Loucy (cell line): Measurements from ENCODE around the gene TTYH3.

Experiments used
- H2AFZ ChIP-seq: fragments of 200-600 bp; sonication (generic); 2 replicates; pipeline ENCODE4 v1.6.0; 2016; ENCODE audit warnings: antibody characterized with exemption, mild to moderate bottlenecking, low read length, moderate library complexity
- H3F3A ChIP-seq: fragments of 200-600 bp; 2 replicates; pipeline ENCODE4 v1.6.0; 2016; ENCODE audit warnings: antibody characterized with exemption, low read depth, mild to moderate bottlenecking
- H3K27me3 ChIP-seq: fragments of 200-600 bp; sonication (generic); 2 replicates; pipeline ENCODE4 v1.6.1; 2014; ENCODE audit warnings: low read length, mild to moderate bottlenecking; ENCODE audit not compliant: insufficient read depth, poor library complexity, severe bottlenecking
- H3K36me3 ChIP-seq: fragments of 200-600 bp; sonication (generic); 2 replicates; pipeline ENCODE4 v1.6.1; 2016; ENCODE audit warnings: low read length; ENCODE audit not compliant: insufficient read depth
- H3K4me1 ChIP-seq: fragments of 200-600 bp; sonication (generic); 2 replicates; pipeline ENCODE4 v1.5.1; 2014; ENCODE audit warnings: low read length, mild to moderate bottlenecking; ENCODE audit not compliant: insufficient read depth, poor library complexity, severe bottlenecking
- H3K4me2 ChIP-seq: fragments of 200-600 bp; sonication (generic); 2 replicates; pipeline ENCODE4 v1.6.0; 2014; ENCODE audit warnings: antibody characterized with exemption, low read length, low read depth, mild to moderate bottlenecking; ENCODE audit not compliant: poor library complexity, severe bottlenecking
- H3K4me3 ChIP-seq: fragments of 200-600 bp; sonication (generic); 2 replicates; pipeline ENCODE4 v1.5.1; 2014; ENCODE audit warnings: low read length, mild to moderate bottlenecking, mixed read lengths; ENCODE audit not compliant: poor library complexity, severe bottlenecking
- H3K79me2 ChIP-seq: fragments of 200-600 bp; sonication (generic); 2 replicates; pipeline ENCODE4 v1.6.1; 2014; ENCODE audit warnings: low read length; ENCODE audit not compliant: insufficient read depth
- H3K9ac ChIP-seq: fragments of 200-600 bp; sonication (generic); 2 replicates; pipeline ENCODE4 v1.6.0; 2014; ENCODE audit warnings: mild to moderate bottlenecking, low read depth, low read length, moderate library complexity; ENCODE audit not compliant: poor library complexity, severe bottlenecking
- H3K9me2 ChIP-seq: fragments of 200-600 bp; sonication (generic); replicated peaks from 2 replicates; pipeline ENCODE4 v1.6.1; 2016; ENCODE audit warnings: low read depth, low read length, mixed read lengths
- H3K9me3 ChIP-seq: fragments of 200-600 bp; sonication (generic); 2 replicates; pipeline ENCODE4 v1.6.1; 2014; ENCODE audit warnings: mild to moderate bottlenecking, antibody characterized with exemption, low read length, low read depth; ENCODE audit not compliant: insufficient read depth
- H4K20me1 ChIP-seq: fragments of 200-600 bp; sonication (generic); 2 replicates; pipeline ENCODE4 v1.6.0; 2014; ENCODE audit warnings: antibody characterized with exemption, low read length, mild to moderate bottlenecking; ENCODE audit not compliant: insufficient read depth, poor library complexity, severe bottlenecking
- CTCF ChIP-seq: fragments of 200-600 bp; sonication (generic); conservative IDR thresholded peaks from 2 replicates; pipeline ENCODE4 v1.5.1; 2014; ENCODE audit warnings: mild to moderate bottlenecking, antibody characterized with exemption, low read length
- EZH2phosphoT487 ChIP-seq: fragments of 200-600 bp; IDR thresholded peaks from 2 replicates; pipeline ENCODE4 v1.6.1; 2018; ENCODE audit warnings: antibody characterized with exemption, mild to moderate bottlenecking, moderate library complexity, borderline replicate concordance

The TTYH3 gene

GRCh38 chr7:2629746-2630681, 1.8 kb upstream of the TTYH3 start:
- H3K27me3 ChIP-seq = no peaks in the 10 kb centered on the region
- H3K36me3 ChIP-seq = no peaks in the 10 kb centered on the region
- H3F3A ChIP-seq = no peaks in the 10 kb centered on the region
- no peak overlapping the region for H3K4me3 ChIP-seq
- TF ChIP-seq CTCF = no peak
- TF ChIP-seq EZH2phosphoT487 = no peak
- H3K4me2 ChIP-seq = no peak overlapping the region
- H3K9me3 ChIP-seq = no peaks in the 10 kb centered on the region
- H3K9me2 ChIP-seq = no peaks in the 10 kb centered on the region
- H3K79me2 ChIP-seq = peaks cover 31% of the 10 kb centered on the region
- H4K20me1 ChIP-seq = peaks cover 28% of the 10 kb centered on the region
- no peak overlapping the region for H2AFZ ChIP-seq
- no peak overlapping the region for H3K9ac ChIP-seq
- H3K4me1 ChIP-seq = peaks cover 16% of the 10 kb centered on the region

GRCh38 chr7:2632733-2633537, 1.1 kb downstream of the TTYH3 start:
- Histone ChIP-seq H3K4me3 (peak overlapping the region; percentile 90), H3K36me3 (no peaks in the 10 kb centered on the region), H3K9ac (peak overlapping the region; percentile 98), H3K4me2 (peak overlapping the region; percentile 86), H4K20me1 (peaks cover 58% of the 10 kb centered on the region), H3K79me2 (peaks cover 60% of the 10 kb centered on the region), H2AFZ (no peak overlapping the region), H3K27me3 (no peaks in the 10 kb centered on the region), H3K4me1 (peaks cover 30% of the 10 kb centered on the region), H3K9me2 (no peaks in the 10 kb centered on the region), H3K9me3 (no peaks in the 10 kb centered on the region), H3F3A (no peaks in the 10 kb centered on the region)
- TF ChIP-seq EZH2phosphoT487 = no peak

- H3K4me2 ChIP-seq = peak overlapping the region; percentile 86
- no peaks in the 10 kb centered on the region for H3K36me3 ChIP-seq
- no peak overlapping the region for H2AFZ ChIP-seq
- peaks cover 65% of the 10 kb centered on the region for H4K20me1 ChIP-seq
- peaks cover 68% of the 10 kb centered on the region for H3K79me2 ChIP-seq
- peak overlapping the region; percentile 90 for H3K4me3 ChIP-seq
- no peaks in the 10 kb centered on the region for H3K9me3 ChIP-seq
- no peaks in the 10 kb centered on the region for H3K9me2 ChIP-seq
- no peaks in the 10 kb centered on the region for H3F3A ChIP-seq
- TF ChIP-seq CTCF (no peak), EZH2phosphoT487 (no peak)
- H3K9ac ChIP-seq = peak overlapping the region; percentile 98
- H3K27me3 ChIP-seq = no peaks in the 10 kb centered on the region
- peaks cover 30% of the 10 kb centered on the region for H3K4me1 ChIP-seq
Observed at GRCh38 chr7:2633538-2634266, 1.9 kb downstream of the TTYH3 start.
